Measurements from ENCODE around the gene ASCL1.

DNA sequence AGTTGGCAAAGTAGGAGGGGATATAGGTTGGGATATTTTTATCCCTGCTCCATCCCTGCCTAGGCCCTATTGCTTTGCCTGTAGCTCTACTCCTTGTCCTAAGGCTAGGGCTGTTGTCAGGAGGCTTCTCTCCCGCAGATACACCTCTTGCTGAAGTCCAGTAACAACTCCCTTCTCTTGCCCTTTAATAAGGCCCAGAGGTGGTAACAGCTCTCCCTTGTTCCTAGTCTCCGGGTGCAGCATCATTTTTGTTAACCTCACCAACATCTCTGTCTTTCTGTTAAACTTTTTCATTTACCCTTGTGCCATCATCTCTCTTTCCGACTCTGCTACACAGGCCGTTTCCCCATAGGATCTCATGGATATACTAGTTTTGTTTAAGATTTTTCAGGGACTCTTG, 6.3 kb downstream of the ASCL1 start:
- TF ChIP-seq POLR2A (IDR thresholded peaks at IDR 0.05): no peak
- TF ChIP-seq, protein P1, sequence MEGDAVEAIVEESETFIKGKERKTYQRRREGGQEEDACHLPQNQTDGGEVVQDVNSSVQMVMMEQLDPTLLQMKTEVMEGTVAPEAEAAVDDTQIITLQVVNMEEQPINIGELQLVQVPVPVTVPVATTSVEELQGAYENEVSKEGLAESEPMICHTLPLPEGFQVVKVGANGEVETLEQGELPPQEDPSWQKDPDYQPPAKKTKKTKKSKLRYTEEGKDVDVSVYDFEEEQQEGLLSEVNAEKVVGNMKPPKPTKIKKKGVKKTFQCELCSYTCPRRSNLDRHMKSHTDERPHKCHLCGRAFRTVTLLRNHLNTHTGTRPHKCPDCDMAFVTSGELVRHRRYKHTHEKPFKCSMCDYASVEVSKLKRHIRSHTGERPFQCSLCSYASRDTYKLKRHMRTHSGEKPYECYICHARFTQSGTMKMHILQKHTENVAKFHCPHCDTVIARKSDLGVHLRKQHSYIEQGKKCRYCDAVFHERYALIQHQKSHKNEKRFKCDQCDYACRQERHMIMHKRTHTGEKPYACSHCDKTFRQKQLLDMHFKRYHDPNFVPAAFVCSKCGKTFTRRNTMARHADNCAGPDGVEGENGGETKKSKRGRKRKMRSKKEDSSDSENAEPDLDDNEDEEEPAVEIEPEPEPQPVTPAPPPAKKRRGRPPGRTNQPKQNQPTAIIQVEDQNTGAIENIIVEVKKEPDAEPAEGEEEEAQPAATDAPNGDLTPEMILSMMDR (IDR thresholded peaks at IDR 0.05): no peak
